Fibroblast of peridontal ligament (primary cell): Measurements from ENCODE around the gene GNG4.
A peak's percentile ranks its signal among the peaks of the same experiment; 100 is the strongest.

Experiments
- DNase-seq: peaks from one replicate; pipeline ENCODE4 v3.0.0-alpha.2; 2010; ENCODE audit errors: extremely low read depth

GNG4 gene

GRCh38 chr1:235533476-235534168 is 116.0 kb downstream of the GNG4 start:
- peak; percentile 8 for DNase-seq

- DNase-seq, result peak; percentile 39
Measured at GRCh38 chr1:235532360-235532759, 117.2 kb downstream of the GNG4 start.

- peak; percentile 10 for DNase-seq
Measured at GRCh38 chr1:235527196-235527814, 122.3 kb downstream of the GNG4 start.

- peak; percentile 7 for DNase-seq
Measured at GRCh38 chr1:235525314-235525713, 124.3 kb downstream of the GNG4 start.

GRCh38 chr1:235516862-235517446 is 132.6 kb downstream of the GNG4 start:
- DNase-seq, result no peak

GRCh38 chr1:235515844-235516512 is 133.6 kb downstream of the GNG4 start:
- no peak for DNase-seq

- peak; percentile 89 for DNase-seq
Measured at GRCh38 chr1:235513495-235514366, 135.9 kb downstream of the GNG4 start.

GRCh38 chr1:235511470-235512240 is 137.9 kb downstream of the GNG4 start:
- no peak for DNase-seq

- DNase-seq, result no peak
Measured at GRCh38 chr1:235510823-235511222, 138.8 kb downstream of the GNG4 start.

GRCh38 chr1:235507623-235508022 is 142.0 kb downstream of the GNG4 start:
- DNase-seq, result no peak

- peak; percentile 99 for DNase-seq
Measured at GRCh38 chr1:235504494-235505222, 144.9 kb downstream of the GNG4 start.

GRCh38 chr1:235504122-235504493 is 145.5 kb downstream of the GNG4 start, which contains the start of gene B3GALNT2:
Gene B3GALNT2 (minus strand): TSS chr1:235504452. CDS start chr1:235504252, 200 bp downstream.
- no peak for DNase-seq

- DNase-seq, result peak; percentile 65
Measured at GRCh38 chr1:235503403-235504121, 146.0 kb downstream of the GNG4 start.

- DNase-seq, result peak; percentile 67
Measured at GRCh38 chr1:235502601-235503402, 146.8 kb downstream of the GNG4 start.

- peak; percentile 12 for DNase-seq
Measured at GRCh38 chr1:235500971-235501540, 148.5 kb downstream of the GNG4 start.
